GM18502 (cell line): Measurements from ENCODE around the gene TRMT61A.

Source experiments
- ATAC-seq: cut with Tn5 transposase; IDR thresholded peaks from one replicate; pipeline ENCODE4 v1.9.1; 2021; ENCODE audit warnings: mild to moderate bottlenecking; ENCODE audit not compliant: unreplicated experiment, poor library complexity

Gene TRMT61A

GRCh38 chr14:103545915-103546651 is 17.1 kb downstream of the TRMT61A start:
- no peak for ATAC-seq

DNA sequence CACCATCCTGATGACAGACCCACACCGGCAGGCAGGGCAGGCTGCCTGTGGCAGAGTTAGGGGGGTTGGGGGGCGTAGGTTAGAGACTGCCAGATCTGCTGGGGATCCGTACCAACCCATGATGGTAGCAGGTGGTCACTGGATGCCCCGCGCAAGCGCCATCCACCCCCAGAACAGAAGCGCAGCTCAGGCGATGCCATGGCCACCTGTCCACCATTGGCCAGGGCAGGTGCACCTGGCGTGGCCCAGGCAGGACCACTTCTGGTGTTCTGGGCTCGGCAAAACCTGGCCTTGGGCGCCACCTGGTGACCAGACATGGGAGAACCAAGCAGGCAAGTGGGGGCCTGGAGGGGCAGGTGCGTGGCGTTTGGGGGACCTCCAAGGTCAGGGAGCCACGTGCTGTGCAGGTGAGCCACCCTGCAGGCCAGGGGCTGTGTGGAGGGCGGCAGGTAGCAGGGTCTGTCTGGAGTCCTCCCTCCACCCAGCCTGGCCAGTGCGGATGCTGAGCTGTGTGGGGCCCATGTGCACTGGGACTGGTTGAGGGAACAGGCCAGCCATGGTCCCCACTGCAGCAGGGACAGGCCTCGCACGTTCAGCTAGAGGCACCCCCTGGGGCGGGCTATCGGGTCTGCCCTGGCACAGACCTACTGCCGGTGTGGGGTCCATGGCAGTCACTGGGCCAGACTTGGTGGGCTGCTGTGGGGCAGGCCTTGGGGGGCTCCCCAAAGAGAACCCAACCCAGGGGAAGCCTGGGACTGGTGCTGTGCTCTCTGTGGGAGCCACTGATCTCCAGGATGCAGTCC is 17.9 kb downstream of the TRMT61A start:
- no peak for ATAC-seq

DNA sequence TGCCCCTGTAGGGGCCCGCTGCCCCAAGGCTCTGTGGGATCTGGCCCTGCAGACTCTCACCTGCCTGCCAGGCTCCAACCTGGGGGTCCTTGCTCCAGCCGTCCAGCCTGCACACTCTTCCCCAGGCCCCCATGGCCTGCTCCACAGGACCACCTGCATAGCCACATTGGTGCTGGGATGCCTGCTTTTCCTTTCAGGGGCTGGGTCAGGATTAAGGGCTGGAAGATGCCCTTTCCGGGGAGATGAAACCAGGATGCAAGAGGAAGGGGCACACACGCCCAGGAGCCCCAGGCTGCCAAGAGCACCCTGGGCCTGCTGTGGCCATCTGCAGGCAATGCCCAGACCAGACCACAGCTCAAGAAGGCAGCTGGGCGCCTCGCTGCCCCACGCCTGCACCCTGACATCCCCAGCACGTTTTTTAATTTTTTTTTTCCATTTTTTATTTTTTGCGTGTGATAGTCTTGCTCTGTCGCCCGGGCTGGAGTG is 18.5 kb downstream of the TRMT61A start:
- no peak for ATAC-seq

- no peak for ATAC-seq
Measured at GRCh38 chr14:103547941-103548462, 19.0 kb downstream of the TRMT61A start.

DNA sequence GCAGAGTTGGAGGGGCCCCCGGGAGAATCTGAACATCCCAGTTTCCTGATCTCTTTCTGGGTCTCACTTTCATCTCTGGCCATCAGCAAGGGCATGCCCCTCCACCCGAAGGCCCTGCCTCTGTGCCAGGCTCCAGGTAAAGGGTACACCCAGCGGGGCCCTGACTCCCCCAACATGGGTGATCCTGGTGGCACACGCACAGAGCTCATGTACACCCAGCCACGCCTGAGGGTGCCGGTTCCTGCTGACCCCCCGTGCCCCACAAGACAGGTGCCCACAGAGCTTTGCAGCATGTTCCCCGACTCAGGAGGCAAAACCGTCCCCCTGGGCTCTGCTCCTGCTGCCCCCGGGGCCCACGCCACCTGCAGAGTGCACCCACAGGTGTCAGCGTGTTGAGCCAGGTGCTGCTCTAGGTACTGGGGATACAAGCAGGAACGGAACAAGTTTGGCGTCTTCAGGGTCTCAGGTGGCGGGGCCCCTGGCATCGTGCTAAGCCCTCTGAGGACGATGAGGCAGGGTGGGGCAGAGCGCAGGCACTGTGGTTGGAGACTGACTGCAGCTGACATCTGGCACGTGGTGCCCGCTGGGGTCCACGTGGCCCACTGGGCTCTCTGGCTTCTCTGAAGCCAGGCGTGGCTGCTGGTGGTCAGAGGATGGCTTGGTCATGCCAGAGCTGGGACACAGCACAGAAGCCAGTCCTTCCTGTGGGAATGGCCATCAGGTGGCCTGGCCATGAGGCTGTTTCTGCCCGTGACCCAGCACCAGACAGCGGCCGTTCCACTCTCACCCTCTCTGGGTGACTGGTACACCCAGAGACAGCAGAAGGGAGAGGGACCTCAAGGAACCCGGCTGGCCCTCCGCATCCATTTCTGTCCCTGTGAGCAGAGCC is 19.7 kb downstream of the TRMT61A start:
- no peak for ATAC-seq

DNA sequence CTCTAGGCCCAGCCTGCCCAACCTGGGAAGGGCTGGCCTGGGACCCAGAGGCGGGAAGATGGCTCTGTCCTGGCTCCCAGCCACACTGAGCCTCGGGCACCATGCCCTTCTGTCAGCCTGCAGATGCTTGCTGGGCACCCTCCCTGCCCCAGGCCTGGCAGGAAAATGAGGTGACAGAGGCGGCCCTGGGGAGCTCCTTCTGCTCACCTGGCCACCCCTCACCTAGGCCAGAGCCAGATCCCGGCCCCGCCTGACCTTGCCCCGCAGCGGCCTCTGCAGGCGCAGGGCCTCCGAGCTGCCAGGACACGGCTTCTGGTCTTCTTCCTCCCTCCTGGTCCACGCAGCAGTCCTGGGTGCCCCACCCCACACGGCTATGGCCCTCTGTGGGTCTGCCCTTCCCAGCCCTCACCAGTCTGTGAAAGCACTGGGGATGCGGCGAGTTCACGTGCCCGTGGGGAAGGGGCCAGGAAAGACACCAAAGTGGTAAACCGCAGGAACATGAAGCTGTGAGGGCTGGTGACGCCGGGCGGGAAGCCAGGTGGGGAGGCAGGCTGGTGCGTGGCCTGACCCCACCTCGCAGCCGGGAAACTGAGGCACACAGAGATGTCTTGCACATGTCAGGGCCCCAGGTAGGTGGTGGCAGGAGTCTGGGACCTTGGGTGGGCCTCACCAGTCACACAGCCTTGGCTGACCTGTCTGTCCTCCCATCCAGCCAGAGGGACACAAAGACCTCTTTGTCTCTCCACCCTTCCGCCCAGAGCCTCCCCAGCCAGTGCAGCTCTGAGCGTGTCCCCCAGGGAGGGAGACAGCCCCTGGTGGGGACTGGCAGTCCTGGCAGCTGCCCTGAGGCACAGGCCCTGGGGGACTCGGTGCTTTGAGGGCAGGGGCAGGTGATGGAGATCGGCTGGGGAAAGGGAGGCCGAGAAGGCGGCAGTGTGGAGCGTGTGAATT is 20.6 kb downstream of the TRMT61A start:
- ATAC-seq, result no peak

DNA sequence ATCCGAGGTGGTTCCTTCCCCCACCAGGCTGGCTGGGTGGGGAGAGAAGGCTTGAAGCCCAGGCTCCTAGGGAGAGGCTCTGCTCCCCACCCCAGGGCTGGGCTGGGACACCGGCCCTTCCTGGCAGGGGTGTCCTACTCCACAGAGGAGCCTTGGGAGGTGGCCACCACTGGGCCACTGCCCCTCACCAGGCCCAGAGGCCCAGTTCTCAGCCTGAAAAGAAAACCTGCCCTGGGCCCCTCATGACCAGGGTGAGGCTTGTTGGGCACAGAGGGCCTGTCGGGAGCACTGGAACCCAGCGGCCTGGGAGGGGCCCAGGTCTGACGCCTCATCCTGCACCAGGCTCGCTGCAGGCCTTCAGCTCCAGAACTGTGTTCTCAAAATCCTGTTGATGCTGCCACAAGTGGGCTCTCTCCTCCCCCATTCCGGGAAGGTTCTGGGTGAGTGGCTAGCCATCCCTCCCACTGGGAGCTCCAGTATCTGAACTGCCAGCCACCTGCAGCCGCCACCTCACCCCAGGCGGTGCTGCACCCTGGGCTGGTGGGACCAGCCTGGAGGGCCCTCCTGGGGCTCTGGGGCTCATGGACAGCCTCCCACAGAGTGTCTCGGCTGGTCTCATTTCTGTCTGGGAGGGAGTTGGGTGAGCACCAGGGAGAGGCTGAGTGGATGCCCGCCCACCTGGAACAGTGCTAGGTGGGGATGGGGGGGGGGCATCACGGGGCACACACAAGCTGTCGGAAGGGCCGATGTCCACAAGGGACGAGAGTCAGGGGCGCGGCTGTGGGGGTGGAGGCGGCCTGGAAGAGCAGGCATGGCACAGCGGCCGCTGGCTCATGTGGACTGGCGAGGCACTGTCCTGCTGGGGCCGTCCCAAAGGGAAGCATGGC is 21.7 kb downstream of the TRMT61A start:
- no peak for ATAC-seq

GRCh38 chr14:103551338-103551762 is 22.4 kb downstream of the TRMT61A start:
- ATAC-seq, result no peak

DNA sequence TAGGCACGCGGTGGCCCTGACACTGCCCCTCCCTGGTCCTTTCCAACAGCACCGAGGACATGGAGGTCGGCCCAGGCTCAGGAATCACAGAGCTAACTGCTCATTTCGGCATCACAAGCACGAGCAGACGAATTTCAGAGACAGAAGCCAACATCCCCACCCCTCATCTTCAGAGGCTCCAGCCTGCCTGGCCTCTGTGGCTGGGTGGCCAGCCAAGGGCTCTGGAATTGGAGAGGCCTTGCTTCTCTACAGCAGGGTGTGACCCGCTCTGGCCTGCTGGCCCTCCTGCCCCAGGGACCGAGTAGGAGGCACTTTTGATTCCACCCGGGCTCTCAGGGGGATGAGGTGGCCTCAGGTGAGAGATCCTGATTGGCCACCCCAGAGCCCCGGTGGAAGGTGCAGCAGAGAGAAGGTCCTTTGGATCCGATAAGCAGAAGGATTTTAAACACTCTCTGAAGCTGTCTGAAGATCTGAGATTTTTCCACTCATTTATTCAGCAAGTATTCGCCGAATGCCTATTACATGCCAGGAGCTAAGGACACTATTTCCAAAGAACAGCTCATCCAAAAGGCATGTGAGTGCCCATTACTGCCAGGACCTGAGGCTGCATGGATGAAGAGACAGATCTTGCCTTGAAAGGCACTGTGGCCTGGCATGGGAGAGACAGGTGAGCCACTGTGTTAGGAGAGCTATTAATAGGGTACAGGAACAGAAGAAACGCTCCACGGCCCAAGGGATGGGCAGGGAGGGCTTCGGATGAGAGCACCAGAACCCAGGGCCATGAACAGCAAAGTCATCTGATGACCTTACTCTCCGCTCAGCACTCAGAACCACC is 23.2 kb downstream of the TRMT61A start:
- no peak for ATAC-seq

DNA sequence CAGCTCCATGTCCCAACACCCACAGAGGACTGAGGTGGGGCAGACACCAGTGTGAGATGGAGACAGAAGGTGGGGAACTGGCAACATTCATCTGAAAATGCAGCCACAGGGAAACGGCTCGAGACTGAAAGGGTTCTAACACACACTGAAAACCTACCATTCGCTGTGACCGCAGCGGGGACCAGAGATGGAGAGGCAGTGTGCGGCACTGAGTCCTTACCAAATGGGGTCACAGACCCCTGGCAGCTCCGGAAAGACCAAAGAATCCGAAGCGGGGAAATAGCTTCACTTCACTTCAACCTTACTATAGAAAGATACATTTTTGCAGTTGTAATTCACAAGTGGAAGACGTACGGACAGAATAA is 23.8 kb downstream of the TRMT61A start:
- ATAC-seq, result no peak

DNA sequence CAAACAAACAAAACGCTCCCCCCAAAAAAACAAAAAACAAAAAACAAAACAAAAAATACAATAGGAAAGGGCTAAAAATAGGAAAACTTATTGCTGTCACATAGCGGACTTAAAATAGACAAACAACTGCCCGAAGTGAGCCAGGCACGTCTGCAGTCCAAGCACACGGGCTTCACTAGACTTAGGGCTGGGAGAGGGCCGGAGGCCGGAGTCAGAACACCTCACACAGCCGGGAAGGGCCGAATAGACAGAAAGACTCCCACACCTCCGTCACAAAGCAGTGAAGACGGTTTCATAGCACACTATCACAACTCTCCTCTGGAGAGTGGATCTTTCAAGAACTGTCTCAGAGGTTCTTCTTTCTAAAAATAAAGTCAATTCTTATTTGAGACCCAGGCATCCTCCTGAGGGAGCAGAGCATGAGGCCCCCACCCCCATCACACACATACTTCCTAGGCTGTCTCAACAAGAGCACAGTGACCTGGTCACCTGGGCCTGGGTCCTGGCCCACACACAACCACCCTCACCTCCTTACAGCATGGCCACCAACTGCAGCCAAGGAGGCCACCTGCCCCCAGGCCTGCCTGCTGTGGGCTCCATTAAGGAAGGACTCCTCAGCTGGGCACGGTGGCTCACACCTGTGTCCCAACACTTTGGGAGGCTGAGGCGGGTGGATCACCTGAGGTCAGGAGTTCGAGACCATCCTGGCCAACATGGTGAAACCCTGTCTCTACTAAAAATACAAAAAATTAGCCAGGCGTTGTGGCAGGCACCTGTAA is 26.8 kb downstream of the TRMT61A start:
- no peak for ATAC-seq

DNA sequence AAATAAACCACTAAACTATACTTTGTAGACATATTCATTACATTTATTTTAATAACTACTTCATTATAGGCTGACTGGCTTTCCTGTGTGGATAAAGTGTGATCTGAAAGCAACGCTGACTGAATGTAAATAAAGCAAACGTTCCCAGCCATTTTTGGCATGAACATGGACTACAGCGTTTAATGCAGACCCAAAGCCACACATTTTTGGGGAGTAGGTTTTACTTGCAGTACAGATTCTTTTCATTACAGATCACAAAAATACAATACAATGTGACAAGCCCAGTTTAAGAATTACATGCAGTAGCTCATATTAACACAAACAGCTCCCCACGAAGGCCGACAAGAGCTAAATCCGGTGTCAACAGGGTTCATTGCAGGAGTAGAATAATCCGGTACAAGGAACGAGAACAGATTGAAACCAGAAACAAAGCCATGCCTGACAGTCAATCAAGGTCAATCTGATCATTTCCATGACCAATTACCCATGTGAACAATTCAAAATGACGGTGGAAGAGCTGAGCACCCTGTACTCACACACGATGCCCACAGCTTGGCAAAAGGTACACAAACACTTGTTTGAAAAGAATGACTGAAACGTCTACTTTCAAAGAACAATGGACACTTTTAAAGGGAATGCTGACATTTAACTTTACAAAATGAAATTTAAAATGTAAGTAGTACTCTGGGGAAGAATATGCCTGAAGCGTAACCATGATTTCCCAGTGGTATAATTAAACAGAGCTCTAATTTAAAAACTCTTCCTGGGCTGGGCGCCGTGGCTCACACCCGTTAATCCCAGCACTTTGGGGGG is 28.2 kb downstream of the TRMT61A start:
- no peak for ATAC-seq

DNA sequence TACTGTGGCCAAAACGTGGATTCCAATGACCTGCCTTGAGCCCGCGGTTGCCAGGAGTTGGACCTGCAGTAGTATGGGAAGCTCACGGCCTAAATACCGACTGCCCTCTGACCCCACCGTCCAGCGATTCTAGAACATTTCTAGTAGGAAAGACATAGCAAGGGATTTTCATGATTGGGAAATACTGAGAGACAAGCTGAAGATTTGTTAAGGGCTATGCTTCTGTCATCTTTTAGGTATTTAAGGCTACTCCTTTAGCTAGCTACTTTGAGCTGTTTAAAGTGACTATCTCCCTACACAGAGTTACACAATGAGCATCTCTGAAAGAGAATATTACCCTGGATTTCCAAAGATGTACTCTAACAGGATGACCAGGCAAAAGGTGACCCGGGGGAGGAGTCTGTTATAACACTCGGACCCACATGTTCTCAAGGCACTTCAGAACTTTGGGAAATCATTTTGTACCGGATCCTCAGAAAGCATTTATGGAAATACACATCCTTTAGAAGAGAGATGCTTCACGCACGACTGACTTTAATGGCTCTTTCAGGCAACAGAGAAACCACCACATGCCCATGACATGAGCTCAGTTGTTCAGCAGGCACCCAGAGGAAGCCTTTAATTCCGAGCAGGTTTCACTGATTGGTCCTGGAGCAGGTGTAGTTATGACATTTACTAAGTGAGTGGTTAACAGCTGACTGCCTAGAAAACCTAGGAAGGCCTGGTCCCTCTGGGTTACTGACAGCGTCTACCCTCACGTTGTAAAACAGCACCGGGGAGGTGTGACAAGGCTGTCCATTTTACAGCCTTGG is 29.3 kb downstream of the TRMT61A start:
- ATAC-seq, result no peak

GRCh38 chr14:103559766-103560165 is 30.8 kb downstream of the TRMT61A start:
- ATAC-seq, result no peak

- ATAC-seq, result no peak
Measured at GRCh38 chr14:103560691-103561090, 31.7 kb downstream of the TRMT61A start.
